Panc1 (cell line): ENCODE data around the gene SRCAP.

Source experiments
- POLR2AphosphoS5 ChIP-seq: IDR thresholded peaks from 2 replicates; pipeline ENCODE4 v1.6.1; 2012; ENCODE audit warnings: mild to moderate bottlenecking, low read depth, low read length, moderate library complexity
- TCF7L2 ChIP-seq: IDR thresholded peaks from 2 replicates; pipeline ENCODE4 v1.6.1; 2011; ENCODE audit warnings: mild to moderate bottlenecking, low read depth, low read length, inconsistent platforms
- TF ChIP-seq, protein P1 (sequence below): fragments of 450-650 bp; IDR thresholded peaks from 2 replicates; pipeline ENCODE4 v1.5.1; 2017; ENCODE audit warnings: mild to moderate bottlenecking
- TF ChIP-seq, protein P2 (sequence below), 2 experiments: IDR thresholded peaks; 2 replicates each; pipeline ENCODE4 v1.6.1; 2011 to 2012; ENCODE audit warnings: low read depth in 2 of 2, control low read depth in 1 of 2, low read length in 1 of 2, mild to moderate bottlenecking in 1 of 2, moderate library complexity in 1 of 2; ENCODE audit not compliant: insufficient read depth in 1 of 2

DNA sequence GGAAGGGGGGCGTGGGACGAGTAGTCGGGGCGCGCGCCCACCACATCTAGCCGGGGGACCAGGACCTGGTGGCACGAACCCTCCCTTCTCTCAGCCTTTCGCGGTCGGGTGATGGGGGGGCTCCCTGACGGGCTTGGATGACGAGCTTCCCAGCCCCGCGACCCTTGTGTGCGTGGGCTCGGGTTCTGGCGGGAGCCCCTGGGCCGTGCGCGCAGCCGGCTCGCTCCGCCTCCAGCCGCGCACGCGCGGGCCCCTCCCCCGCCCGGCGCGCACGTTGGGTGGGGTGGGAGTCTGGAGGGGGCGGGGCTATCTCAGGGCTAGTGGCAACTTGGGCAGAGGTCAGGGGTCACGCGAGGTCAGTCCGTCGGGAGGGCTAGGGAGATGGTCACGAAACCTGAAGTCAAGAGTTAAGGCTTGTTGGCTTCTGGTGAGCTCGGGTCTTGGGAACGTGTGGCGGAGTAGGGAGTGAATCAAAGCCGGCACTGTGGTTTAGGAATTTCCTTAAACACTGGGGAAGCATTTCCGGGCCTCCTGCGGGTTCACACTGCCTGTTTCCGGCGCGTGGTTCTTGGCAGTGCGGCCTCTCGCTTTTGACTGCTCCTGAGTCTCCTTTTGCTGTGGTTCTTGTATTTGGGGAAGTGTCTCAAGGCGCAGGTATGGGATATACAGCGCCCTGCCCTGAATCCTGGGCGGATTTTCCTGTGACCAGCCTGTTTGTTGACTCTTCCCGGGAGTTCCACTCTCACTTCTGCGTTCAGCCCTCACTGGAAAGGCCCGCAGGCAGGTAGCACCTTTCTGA lies at the start of gene SRCAP:
- TF ChIP-seq, protein P1, sequence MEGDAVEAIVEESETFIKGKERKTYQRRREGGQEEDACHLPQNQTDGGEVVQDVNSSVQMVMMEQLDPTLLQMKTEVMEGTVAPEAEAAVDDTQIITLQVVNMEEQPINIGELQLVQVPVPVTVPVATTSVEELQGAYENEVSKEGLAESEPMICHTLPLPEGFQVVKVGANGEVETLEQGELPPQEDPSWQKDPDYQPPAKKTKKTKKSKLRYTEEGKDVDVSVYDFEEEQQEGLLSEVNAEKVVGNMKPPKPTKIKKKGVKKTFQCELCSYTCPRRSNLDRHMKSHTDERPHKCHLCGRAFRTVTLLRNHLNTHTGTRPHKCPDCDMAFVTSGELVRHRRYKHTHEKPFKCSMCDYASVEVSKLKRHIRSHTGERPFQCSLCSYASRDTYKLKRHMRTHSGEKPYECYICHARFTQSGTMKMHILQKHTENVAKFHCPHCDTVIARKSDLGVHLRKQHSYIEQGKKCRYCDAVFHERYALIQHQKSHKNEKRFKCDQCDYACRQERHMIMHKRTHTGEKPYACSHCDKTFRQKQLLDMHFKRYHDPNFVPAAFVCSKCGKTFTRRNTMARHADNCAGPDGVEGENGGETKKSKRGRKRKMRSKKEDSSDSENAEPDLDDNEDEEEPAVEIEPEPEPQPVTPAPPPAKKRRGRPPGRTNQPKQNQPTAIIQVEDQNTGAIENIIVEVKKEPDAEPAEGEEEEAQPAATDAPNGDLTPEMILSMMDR = no peak
- TF ChIP-seq POLR2AphosphoS5 (peak; percentile 70), TCF7L2 (no peak)
- TF ChIP-seq, protein P2, sequence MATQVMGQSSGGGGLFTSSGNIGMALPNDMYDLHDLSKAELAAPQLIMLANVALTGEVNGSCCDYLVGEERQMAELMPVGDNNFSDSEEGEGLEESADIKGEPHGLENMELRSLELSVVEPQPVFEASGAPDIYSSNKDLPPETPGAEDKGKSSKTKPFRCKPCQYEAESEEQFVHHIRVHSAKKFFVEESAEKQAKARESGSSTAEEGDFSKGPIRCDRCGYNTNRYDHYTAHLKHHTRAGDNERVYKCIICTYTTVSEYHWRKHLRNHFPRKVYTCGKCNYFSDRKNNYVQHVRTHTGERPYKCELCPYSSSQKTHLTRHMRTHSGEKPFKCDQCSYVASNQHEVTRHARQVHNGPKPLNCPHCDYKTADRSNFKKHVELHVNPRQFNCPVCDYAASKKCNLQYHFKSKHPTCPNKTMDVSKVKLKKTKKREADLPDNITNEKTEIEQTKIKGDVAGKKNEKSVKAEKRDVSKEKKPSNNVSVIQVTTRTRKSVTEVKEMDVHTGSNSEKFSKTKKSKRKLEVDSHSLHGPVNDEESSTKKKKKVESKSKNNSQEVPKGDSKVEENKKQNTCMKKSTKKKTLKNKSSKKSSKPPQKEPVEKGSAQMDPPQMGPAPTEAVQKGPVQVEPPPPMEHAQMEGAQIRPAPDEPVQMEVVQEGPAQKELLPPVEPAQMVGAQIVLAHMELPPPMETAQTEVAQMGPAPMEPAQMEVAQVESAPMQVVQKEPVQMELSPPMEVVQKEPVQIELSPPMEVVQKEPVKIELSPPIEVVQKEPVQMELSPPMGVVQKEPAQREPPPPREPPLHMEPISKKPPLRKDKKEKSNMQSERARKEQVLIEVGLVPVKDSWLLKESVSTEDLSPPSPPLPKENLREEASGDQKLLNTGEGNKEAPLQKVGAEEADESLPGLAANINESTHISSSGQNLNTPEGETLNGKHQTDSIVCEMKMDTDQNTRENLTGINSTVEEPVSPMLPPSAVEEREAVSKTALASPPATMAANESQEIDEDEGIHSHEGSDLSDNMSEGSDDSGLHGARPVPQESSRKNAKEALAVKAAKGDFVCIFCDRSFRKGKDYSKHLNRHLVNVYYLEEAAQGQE (IDR thresholded peaks at IDR 0.05; ENCODE audit: insufficient read depth in 1 of 2, low read depth in 2 of 2, low read length in 1 of 2) = no peak
